ENCODE data around the gene GRM8.

Gene GRM8

GRCh38 chr7:126441745-126442144 lies 811.0 kb downstream of the GRM8 start:
- ATAC-seq: no peak

DNA sequence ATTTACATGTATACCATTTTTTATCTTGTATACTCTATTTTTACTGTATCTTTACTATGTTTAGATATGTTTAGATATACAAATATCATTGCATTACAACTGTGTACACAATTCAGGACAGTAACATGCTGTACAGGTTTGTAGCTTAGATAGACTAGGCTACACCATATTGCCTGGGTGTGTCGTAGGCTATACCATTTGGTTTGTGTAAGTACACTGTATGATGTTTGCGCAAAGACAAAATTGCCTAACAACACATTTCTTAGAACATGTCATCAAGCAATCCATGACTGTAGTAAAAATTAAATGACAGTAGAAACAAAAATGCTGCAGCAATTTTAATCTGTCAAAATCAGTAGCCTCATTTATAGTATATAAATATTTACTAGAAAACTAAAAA lies 812.2 kb downstream of the GRM8 start:
- ATAC-seq: no peak
- TF ChIP-seq CSDC2 (CRISPR knock-in tag; IDR thresholded peaks at IDR 0.05) (no peak), ZFP3 (CRISPR knock-in tag; IDR thresholded peaks at IDR 0.05) (no peak), POU6F1 (CRISPR knock-in tag; IDR thresholded peaks at IDR 0.05; ENCODE audit: borderline replicate concordance, low read depth) (no peak), SNAI2 (CRISPR knock-in tag; IDR thresholded peaks at IDR 0.05) (no peak), ZC3H10 (CRISPR knock-in tag; IDR thresholded peaks at IDR 0.05) (no peak), ESRRG (CRISPR knock-in tag; IDR thresholded peaks at IDR 0.05) (no peak), ZNF70 (CRISPR knock-in tag; IDR thresholded peaks at IDR 0.05) (no peak), OSR1 (CRISPR knock-in tag; IDR thresholded peaks at IDR 0.05) (no peak), ISL1 (CRISPR knock-in tag; IDR thresholded peaks at IDR 0.05) (no peak), PATZ1 (CRISPR knock-in tag; IDR thresholded peaks at IDR 0.05; ENCODE audit: borderline replicate concordance) (no peak), PPARA (CRISPR knock-in tag; IDR thresholded peaks at IDR 0.05; ENCODE audit: borderline replicate concordance) (no peak), GLIS3 (CRISPR knock-in tag; IDR thresholded peaks at IDR 0.05) (no peak), ZFP30 (CRISPR knock-in tag; IDR thresholded peaks at IDR 0.05) (no peak), TCF4 (CRISPR knock-in tag; IDR thresholded peaks at IDR 0.05; ENCODE audit: borderline replicate concordance) (no peak), BACH2 (CRISPR knock-in tag; IDR thresholded peaks at IDR 0.05; ENCODE audit: borderline replicate concordance) (no peak), TOX (CRISPR knock-in tag; IDR thresholded peaks at IDR 0.05; ENCODE audit: borderline replicate concordance) (no peak)
- TF ChIP-seq, protein P1, sequence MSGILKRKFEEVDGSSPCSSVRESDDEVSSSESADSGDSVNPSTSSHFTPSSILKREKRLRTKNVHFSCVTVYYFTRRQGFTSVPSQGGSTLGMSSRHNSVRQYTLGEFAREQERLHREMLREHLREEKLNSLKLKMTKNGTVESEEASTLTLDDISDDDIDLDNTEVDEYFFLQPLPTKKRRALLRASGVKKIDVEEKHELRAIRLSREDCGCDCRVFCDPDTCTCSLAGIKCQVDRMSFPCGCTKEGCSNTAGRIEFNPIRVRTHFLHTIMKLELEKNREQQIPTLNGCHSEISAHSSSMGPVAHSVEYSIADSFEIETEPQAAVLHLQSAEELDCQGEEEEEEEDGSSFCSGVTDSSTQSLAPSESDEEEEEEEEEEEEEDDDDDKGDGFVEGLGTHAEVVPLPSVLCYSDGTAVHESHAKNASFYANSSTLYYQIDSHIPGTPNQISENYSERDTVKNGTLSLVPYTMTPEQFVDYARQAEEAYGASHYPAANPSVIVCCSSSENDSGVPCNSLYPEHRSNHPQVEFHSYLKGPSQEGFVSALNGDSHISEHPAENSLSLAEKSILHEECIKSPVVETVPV (CRISPR knock-in tag; IDR thresholded peaks at IDR 0.05): no peak

More at GRCh38 chr7:126441745-126442144, 811.0 kb downstream of the GRM8 start:
- TF ChIP-seq ZFP30 (CRISPR knock-in tag; IDR thresholded peaks at IDR 0.05): no peak
- no peak for TF ChIP-seq ZNF70 (CRISPR knock-in tag; IDR thresholded peaks at IDR 0.05)
- TF ChIP-seq SNAI2 (CRISPR knock-in tag; IDR thresholded peaks at IDR 0.05): no peak
- no peak for TF ChIP-seq POU6F1 (CRISPR knock-in tag; IDR thresholded peaks at IDR 0.05; ENCODE audit: borderline replicate concordance, low read depth)
- no peak for TF ChIP-seq TSHZ2 (CRISPR knock-in tag; IDR thresholded peaks at IDR 0.05)
- TF ChIP-seq TOX (CRISPR knock-in tag; IDR thresholded peaks at IDR 0.05; ENCODE audit: borderline replicate concordance): no peak
- no peak for TF ChIP-seq ZFP3 (CRISPR knock-in tag; IDR thresholded peaks at IDR 0.05)
- TF ChIP-seq ESRRG (CRISPR knock-in tag; IDR thresholded peaks at IDR 0.05): no peak
- TF ChIP-seq CSDC2 (CRISPR knock-in tag; IDR thresholded peaks at IDR 0.05): no peak
- TF ChIP-seq ZC3H10 (CRISPR knock-in tag; IDR thresholded peaks at IDR 0.05): no peak
- no peak for TF ChIP-seq GLIS3 (CRISPR knock-in tag; IDR thresholded peaks at IDR 0.05)
- TF ChIP-seq, protein P1 (CRISPR knock-in tag; IDR thresholded peaks at IDR 0.05): no peak
- no peak for TF ChIP-seq ISL1 (CRISPR knock-in tag; IDR thresholded peaks at IDR 0.05)
- no peak for TF ChIP-seq OSR1 (CRISPR knock-in tag; IDR thresholded peaks at IDR 0.05)
- TF ChIP-seq ARNTL (CRISPR knock-in tag; IDR thresholded peaks at IDR 0.05; ENCODE audit: borderline replicate concordance, low read depth): no peak
- no peak for TF ChIP-seq ZNF8 (CRISPR knock-in tag; IDR thresholded peaks at IDR 0.05)
- no peak for TF ChIP-seq BACH2 (CRISPR knock-in tag; IDR thresholded peaks at IDR 0.05; ENCODE audit: borderline replicate concordance)
- no peak for TF ChIP-seq RARB (CRISPR knock-in tag; IDR thresholded peaks at IDR 0.05)
- TF ChIP-seq TCF4 (CRISPR knock-in tag; IDR thresholded peaks at IDR 0.05; ENCODE audit: borderline replicate concordance): no peak
